ENCODE measurements around the gene OXGR1.
"Not testable (repeated sequence)": the region's sequence is repeated elsewhere in the genome, so short reads cannot be mapped to it uniquely, and the experiment has no call there.

The OXGR1 gene

GRCh38 chr13:96996107-96996506 is 1.8 kb upstream of the OXGR1 start:
- H3K9ac ChIP-seq: no peak overlapping the region
- H3K9me3 ChIP-seq: no peaks in the 10 kb centered on the region
- peak; percentile 42; the same call in 1 of the 2 replicates for TF ChIP-seq Cebpa-rat (IDR thresholded peaks at IDR 0.05)
- H4K20me1 ChIP-seq: no peaks in the 10 kb centered on the region
- H3K27ac ChIP-seq: no peak overlapping the region
- peaks cover 10% of the 10 kb centered on the region for H3K27me3 ChIP-seq
- no peak overlapping the region for H3K4me3 ChIP-seq
- H3K4me1 ChIP-seq: peaks cover 30% of the 10 kb centered on the region
- no peaks in the 10 kb centered on the region for H3K36me3 ChIP-seq
- H3K4me2 ChIP-seq: no peak overlapping the region

GRCh38 chr13:96994858-96995243 is 575 bp upstream of the OXGR1 start:
- no peak for TF ChIP-seq Cebpa-rat (IDR thresholded peaks at IDR 0.05)
- Histone ChIP-seq H3K9me3 (no peaks in the 10 kb centered on the region), H3K4me2 (peak overlapping the region; percentile 97), H3K36me3 (no peaks in the 10 kb centered on the region), H3K27me3 (peaks cover 10% of the 10 kb centered on the region), H3K9ac (no peak overlapping the region), H3K27ac (no peak overlapping the region), H3K4me1 (peaks cover 30% of the 10 kb centered on the region), H3K4me3 (peak overlapping the region; percentile 64), H4K20me1 (no peaks in the 10 kb centered on the region)

- Histone ChIP-seq H4K20me1 (no peaks in the 10 kb centered on the region), H3K9me3 (no peaks in the 10 kb centered on the region), H3K27ac (no peak overlapping the region), H3K4me3 (peak overlapping the region; percentile 64), H3K36me3 (no peaks in the 10 kb centered on the region), H3K27me3 (peaks cover 10% of the 10 kb centered on the region), H3K9ac (no peak overlapping the region), H3K4me1 (peaks cover 30% of the 10 kb centered on the region), H3K4me2 (peak overlapping the region; percentile 97)
- no peak for TF ChIP-seq Cebpa-rat (IDR thresholded peaks at IDR 0.05)
Measured at GRCh38 chr13:96993634-96994016, 651 bp downstream of the OXGR1 start.

- Histone ChIP-seq H3K4me1 (peaks cover 30% of the 10 kb centered on the region), H3K27ac (no peak overlapping the region), H3K27me3 (peaks cover 10% of the 10 kb centered on the region), H3K9ac (no peak overlapping the region), H3K4me3 (no peak overlapping the region), H3K9me3 (no peaks in the 10 kb centered on the region), H3K36me3 (no peaks in the 10 kb centered on the region), H4K20me1 (no peaks in the 10 kb centered on the region), H3K4me2 (no peak overlapping the region)
- no peak for TF ChIP-seq Cebpa-rat (IDR thresholded peaks at IDR 0.05)
Measured at GRCh38 chr13:96992633-96993032, 1.6 kb downstream of the OXGR1 start.

- H3K9ac ChIP-seq: no peak overlapping the region
- peaks cover 27% of the 10 kb centered on the region for H3K4me1 ChIP-seq
- no peak overlapping the region for H3K27ac ChIP-seq
- no peaks in the 10 kb centered on the region for H4K20me1 ChIP-seq
- H3K9me3 ChIP-seq: no peaks in the 10 kb centered on the region
- H3K36me3 ChIP-seq: no peaks in the 10 kb centered on the region
- H3K4me2 ChIP-seq: no peak overlapping the region
- H3K4me3 ChIP-seq: no peak overlapping the region
- H3K27me3 ChIP-seq: peaks cover 10% of the 10 kb centered on the region
- no peak for TF ChIP-seq Cebpa-rat (IDR thresholded peaks at IDR 0.05)
Measured at GRCh38 chr13:96991072-96991471, 3.2 kb downstream of the OXGR1 start.

- Histone ChIP-seq H3K9me3 (no peaks in the 10 kb centered on the region), H4K20me1 (no peaks in the 10 kb centered on the region), H3K27me3 (0 out of 2 replicates have a peak, but pooled peaks cover 4% of the 10 kb centered on the region), H3K36me3 (no peaks in the 10 kb centered on the region), H3K4me3 (no peak overlapping the region), H3K4me1 (peaks cover 24% of the 10 kb centered on the region), H3K9ac (no peak overlapping the region), H3K4me2 (no peak overlapping the region), H3K27ac (no peak overlapping the region)
- TF ChIP-seq Cebpa-rat (IDR thresholded peaks at IDR 0.05): no peak
Measured at GRCh38 chr13:96988441-96988840, 5.8 kb downstream of the OXGR1 start.

GRCh38 chr13:96984051-96984508 is 10.2 kb downstream of the OXGR1 start:
- no peaks in the 10 kb centered on the region for H3K27me3 ChIP-seq
- H4K20me1 ChIP-seq: no peaks in the 10 kb centered on the region
- peaks cover 37% of the 10 kb centered on the region for H3K4me1 ChIP-seq
- H3K9ac ChIP-seq: no peak overlapping the region; the same call in 1 of the 2 replicates
- TF ChIP-seq Cebpa-rat (IDR thresholded peaks at IDR 0.05): no peak
- H3K4me2 ChIP-seq: peak overlapping the region; percentile 60
- H3K4me3 ChIP-seq: 0 out of 2 replicates have a peak overlapping the region, but pooled peaks have one; percentile 9
- H3K9me3 ChIP-seq: peaks cover 9% of the 10 kb centered on the region
- H3K27ac ChIP-seq: no peak overlapping the region
- no peaks in the 10 kb centered on the region for H3K36me3 ChIP-seq

- TF ChIP-seq Cebpa-rat (IDR thresholded peaks at IDR 0.05): no peak
- Histone ChIP-seq H3K27ac (no peak overlapping the region), H3K9ac (no peak overlapping the region), H4K20me1 (no peaks in the 10 kb centered on the region), H3K4me2 (peak overlapping the region; percentile 60), H3K36me3 (no peaks in the 10 kb centered on the region), H3K9me3 (peaks cover 17% of the 10 kb centered on the region), H3K4me3 (no peak overlapping the region), H3K27me3 (no peaks in the 10 kb centered on the region), H3K4me1 (peaks cover 37% of the 10 kb centered on the region)
Measured at GRCh38 chr13:96982672-96983071, 11.6 kb downstream of the OXGR1 start.

GRCh38 chr13:96979861-96980260 is 14.4 kb downstream of the OXGR1 start:
- H3K9ac ChIP-seq, H3K27me3 ChIP-seq, H3K4me3 ChIP-seq, H3K36me3 ChIP-seq, H4K20me1 ChIP-seq, H3K27ac ChIP-seq, H3K4me2 ChIP-seq: not testable (repeated sequence)
- peaks cover 27% of the 10 kb centered on the region for H3K4me1 ChIP-seq
- peaks cover 34% of the 10 kb centered on the region for H3K9me3 ChIP-seq

- Histone ChIP-seq H3K4me3 (no peak overlapping the region), H3K9ac (no peak overlapping the region), H3K27ac (no peak overlapping the region), H3K9me3 (peaks cover 36% of the 10 kb centered on the region), H3K27me3 (no peaks in the 10 kb centered on the region), H4K20me1 (no peaks in the 10 kb centered on the region), H3K4me2 (no peak overlapping the region), H3K4me1 (no peaks in the 10 kb centered on the region), H3K36me3 (no peaks in the 10 kb centered on the region)
- TF ChIP-seq Cebpa-rat (IDR thresholded peaks at IDR 0.05): no peak
Measured at GRCh38 chr13:96968027-96968426, 26.2 kb downstream of the OXGR1 start.

- Histone ChIP-seq H3K4me1 (no peaks in the 10 kb centered on the region), H3K4me3 (no peak overlapping the region), H3K36me3 (no peaks in the 10 kb centered on the region), H4K20me1 (no peaks in the 10 kb centered on the region), H3K4me2 (no peak overlapping the region), H3K9me3 (peaks cover 36% of the 10 kb centered on the region), H3K9ac (no peak overlapping the region), H3K27ac (no peak overlapping the region), H3K27me3 (no peaks in the 10 kb centered on the region)
- no peak for TF ChIP-seq Cebpa-rat (IDR thresholded peaks at IDR 0.05)
Measured at GRCh38 chr13:96967248-96967745, 27.0 kb downstream of the OXGR1 start.

Data from BLaER1 (cell line).